Lung (tissue), 12 donors: ENCODE measurements around the gene TXNRD1. TPM values are rescaled to one million over a fixed set of nuclear protein-coding genes. Genes with fewer than 3 reads are reported as not detected.
A peak's percentile ranks its signal among the peaks of the same experiment; 100 is the strongest.
"Not testable (repeated sequence)": the region's sequence is repeated elsewhere in the genome, so short reads cannot be mapped to it uniquely, and the experiment has no call there.

Experiments used
- ATAC-seq: fragments of 200-7000 bp; cut with Tn5 transposase; one replicate; pipeline ENCODE4 v1.9.1; 2020; ENCODE audit warnings: moderate number of reproducible peaks; ENCODE audit not compliant: insufficient read depth, low FRiP score
- DNase-seq, 3 donors: peaks; one replicate each; pipeline ENCODE4 v3.0.0-alpha.2; 2013 to 2017
- H3K27ac ChIP-seq, 2 donors: one replicate each; pipeline ENCODE4 v1.5.1; 2013; ENCODE audit warnings: mild to moderate bottlenecking in 2 of 2, moderate library complexity in 2 of 2, control low read depth in 1 of 2, inconsistent platforms in 1 of 2, low read depth in 1 of 2, low read length in 1 of 2
- H3K27me3 ChIP-seq, 3 donors: one replicate each; pipeline ENCODE4 v1.5.1; 2013; ENCODE audit warnings: low read length in 2 of 3; ENCODE audit not compliant: control insufficient read depth in 3 of 3, insufficient read depth in 3 of 3
- H3K36me3 ChIP-seq, 4 donors: one replicate each; pipeline ENCODE4 v1.5.1; 2013; ENCODE audit warnings: low read length in 4 of 4, mild to moderate bottlenecking in 1 of 4, moderate library complexity in 1 of 4; ENCODE audit not compliant: control insufficient read depth in 4 of 4, insufficient read depth in 4 of 4
- H3K4me1 ChIP-seq, 5 donors: one replicate each; pipeline ENCODE4 v1.5.1; 2013; ENCODE audit warnings: low read length in 5 of 5, mild to moderate bottlenecking in 2 of 5, moderate library complexity in 1 of 5; ENCODE audit not compliant: control insufficient read depth in 5 of 5, insufficient read depth in 5 of 5
- H3K4me3 ChIP-seq: one replicate; pipeline ENCODE4 v1.5.1; 2013; ENCODE audit warnings: mild to moderate bottlenecking, control low read depth, moderate library complexity
- H3K9ac ChIP-seq, 2 donors: one replicate each; pipeline ENCODE4 v1.5.1; 2013; ENCODE audit warnings: low read length in 2 of 2, control low read depth in 1 of 2; ENCODE audit not compliant: insufficient read depth in 1 of 2
- H3K9me3 ChIP-seq, 4 donors: one replicate each; pipeline ENCODE4 v1.5.1; 2013; ENCODE audit warnings: low read length in 3 of 4, mild to moderate bottlenecking in 1 of 4, moderate library complexity in 1 of 4; ENCODE audit not compliant: control insufficient read depth in 4 of 4, insufficient read depth in 3 of 4
- WGBS, 2 donors: extraction: QIAGEN DNeasy Blood & Tissue Kit; methylation state at CpG; one replicate each; pipeline ENCODE4 v1.1.7; 2013; 5-methylcytosine and 5-hydroxymethylcytosine counted together
- polyA plus RNA-seq, 2 donors: library from polyadenylated mRNA; stranded (reverse); fragments of 200-250 nt; gene quantifications; one replicate each; pipeline ENCODE4 v1.2.1, GENCODE V29; 2013
- total RNA-seq, 2 donors: library from RNA; depleted of rRNA in 1 of 2; stranded (reverse); fragments of >200 nt in 1 of 2; gene quantifications; one replicate each; pipeline ENCODE4 v1.2.1, GENCODE V29; 2014 to 2021
- TF ChIP-seq, protein P1 (sequence below): IDR thresholded peaks from 2 replicates; pipeline ENCODE4 v1.5.1; 2012; ENCODE audit warnings: mild to moderate bottlenecking; ENCODE audit errors: control extremely low read depth, extremely low read depth
- donor health status: control.
- donor health status: control.
- donor health status: Bipolar disorder and iron deficiency.
- donor health status: healthy.
- donor health status: DM: yes; HTN: yes; CAD: no.

The TXNRD1 gene
- total and polyA plus RNA-seq, 4 donors, result 74.2 to 166 (median 125) TPM

DNA sequence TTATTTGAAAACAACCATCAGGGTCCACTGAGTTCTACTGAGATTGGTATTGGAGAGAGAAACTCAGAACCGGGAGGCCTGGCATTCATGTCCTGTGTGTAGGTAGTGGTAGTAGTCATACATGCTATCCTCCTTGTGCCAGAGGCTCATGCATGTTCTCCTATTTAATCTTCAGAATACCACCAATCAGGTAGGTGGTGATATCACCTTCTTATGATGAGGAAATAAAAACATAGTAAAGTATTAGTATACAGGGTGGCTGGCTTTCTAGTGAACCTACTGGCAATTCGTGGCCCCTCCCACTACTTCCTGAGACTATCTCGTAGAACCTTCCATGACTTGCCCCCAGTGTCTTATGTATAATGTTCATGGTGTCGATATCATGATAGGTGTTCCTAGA lies 47.4 kb downstream of the TXNRD1 start:
- TF ChIP-seq, protein P1, sequence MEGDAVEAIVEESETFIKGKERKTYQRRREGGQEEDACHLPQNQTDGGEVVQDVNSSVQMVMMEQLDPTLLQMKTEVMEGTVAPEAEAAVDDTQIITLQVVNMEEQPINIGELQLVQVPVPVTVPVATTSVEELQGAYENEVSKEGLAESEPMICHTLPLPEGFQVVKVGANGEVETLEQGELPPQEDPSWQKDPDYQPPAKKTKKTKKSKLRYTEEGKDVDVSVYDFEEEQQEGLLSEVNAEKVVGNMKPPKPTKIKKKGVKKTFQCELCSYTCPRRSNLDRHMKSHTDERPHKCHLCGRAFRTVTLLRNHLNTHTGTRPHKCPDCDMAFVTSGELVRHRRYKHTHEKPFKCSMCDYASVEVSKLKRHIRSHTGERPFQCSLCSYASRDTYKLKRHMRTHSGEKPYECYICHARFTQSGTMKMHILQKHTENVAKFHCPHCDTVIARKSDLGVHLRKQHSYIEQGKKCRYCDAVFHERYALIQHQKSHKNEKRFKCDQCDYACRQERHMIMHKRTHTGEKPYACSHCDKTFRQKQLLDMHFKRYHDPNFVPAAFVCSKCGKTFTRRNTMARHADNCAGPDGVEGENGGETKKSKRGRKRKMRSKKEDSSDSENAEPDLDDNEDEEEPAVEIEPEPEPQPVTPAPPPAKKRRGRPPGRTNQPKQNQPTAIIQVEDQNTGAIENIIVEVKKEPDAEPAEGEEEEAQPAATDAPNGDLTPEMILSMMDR, result no peak
- DNase-seq (no peak), ATAC-seq (no peak)
- Histone ChIP-seq H3K4me3 (no peak overlapping the region), H3K4me1 (peaks cover 0 to 2% (median 0%) of the 10 kb centered on the region in 5 donors), H3K36me3 (no peaks in the 10 kb centered on the region), H3K9me3 (no peaks in the 10 kb centered on the region), H3K9ac (no peak overlapping the region), H3K27ac (no peak overlapping the region), H3K27me3 (no peaks in the 10 kb centered on the region)
- 64 to 69% methylated on average over 4 of the region's 4 CpGs for WGBS, 2 donors

- peaks cover 0 to 2% (median 0%) of the 10 kb centered on the region in 5 donors for H3K4me1 ChIP-seq
- ATAC-seq, result no peak
- no peak for DNase-seq
- TF ChIP-seq, protein P1, result no peak
- H3K27ac ChIP-seq, result no peak overlapping the region
- H3K27me3 ChIP-seq, result no peaks in the 10 kb centered on the region
- peak overlapping the region in 1 of 2 donors; percentile 33 for H3K9ac ChIP-seq
- H3K9me3 ChIP-seq, result no peaks in the 10 kb centered on the region
- no peaks in the 10 kb centered on the region for H3K36me3 ChIP-seq
- 54 to 62% methylated on average over 1 of the region's 1 CpG for WGBS, 2 donors
- H3K4me3 ChIP-seq, result no peak overlapping the region
Observed at GRCh38 chr12:104263580-104264358, 48.2 kb downstream of the TXNRD1 start.

DNA sequence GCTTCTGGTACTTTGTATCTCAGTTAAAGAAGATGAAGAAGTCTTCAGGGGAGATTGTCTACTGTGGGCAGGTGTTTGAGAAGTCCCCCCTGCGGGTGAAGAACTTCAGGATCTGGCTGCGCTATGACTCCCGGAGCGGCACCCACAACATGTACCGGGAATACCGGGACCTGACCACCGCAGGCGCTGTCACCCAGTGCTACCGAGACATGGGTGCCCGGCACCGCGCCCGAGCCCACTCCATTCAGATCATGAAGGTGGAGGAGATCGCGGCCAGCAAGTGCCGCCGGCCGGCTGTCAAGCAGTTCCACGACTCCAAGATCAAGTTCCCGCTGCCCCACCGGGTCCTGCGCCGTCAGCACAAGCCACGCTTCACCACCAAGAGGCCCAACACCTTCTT lies 49.9 kb downstream of the TXNRD1 start:
- H3K4me1 ChIP-seq, H3K9me3 ChIP-seq, ATAC-seq, DNase-seq, H3K27me3 ChIP-seq, H3K9ac ChIP-seq, H3K4me3 ChIP-seq, H3K27ac ChIP-seq, H3K36me3 ChIP-seq: not testable (repeated sequence)
- 94 to 97% methylated on average over 13 to 19 of the region's 24 CpGs for WGBS, 2 donors

- TF ChIP-seq, protein P1, result no peak
- Histone ChIP-seq H3K4me1 (peaks cover 0 to 6% (median 0%) of the 10 kb centered on the region in 5 donors), H3K27ac (no peak overlapping the region), H3K27me3 (no peaks in the 10 kb centered on the region), H3K4me3 (no peak overlapping the region), H3K36me3 (no peaks in the 10 kb centered on the region), H3K9me3 (no peaks in the 10 kb centered on the region), H3K9ac (no peak overlapping the region)
- peak in 1 of 3 donors; percentile 8 for DNase-seq
- ATAC-seq, result no peak
- WGBS, 2 donors, result 87 to 90% methylated on average over 11 of the region's 11 CpGs
Observed at GRCh38 chr12:104272938-104273337, 57.4 kb downstream of the TXNRD1 start.
